Glomerular endothelial cell (primary cell): ENCODE results near the gene RPL10. TPM values are rescaled to one million over a fixed set of nuclear protein-coding genes. Genes with fewer than 3 reads are reported as not detected.

Source experiments
- DNase-seq: peaks from one replicate; pipeline ENCODE4 v3.0.0-alpha.2; 2011; ENCODE audit warnings: low read depth, low spot score; ENCODE audit errors: extremely low read depth
- total RNA-seq: library from RNA; depleted of rRNA; stranded (reverse); fragments of >200 nt; gene quantifications from 2 replicates; pipeline ENCODE4 v1.2.3, GENCODE V29; 2015

The RPL10 gene
- total RNA-seq, 1 donor from 2014 or later: 5,051 TPM

- DNase-seq: no peak
Measured at GRCh38 chrX:154360155-154360713, 37.9 kb upstream of the RPL10 start.

- no peak for DNase-seq
Measured at GRCh38 chrX:154362085-154362742, 36.0 kb upstream of the RPL10 start.

- DNase-seq: no peak
Measured at GRCh38 chrX:154363706-154364439, 34.3 kb upstream of the RPL10 start.

GRCh38 chrX:154365052-154365600, 33.1 kb upstream of the RPL10 start:
- DNase-seq: no peak

- no peak for DNase-seq
Measured at GRCh38 chrX:154365997-154366665, 32.0 kb upstream of the RPL10 start.

GRCh38 chrX:154366666-154367055, 31.5 kb upstream of the RPL10 start:
- DNase-seq: no peak

- DNase-seq: no peak
Measured at GRCh38 chrX:154367474-154368308, 30.5 kb upstream of the RPL10 start.

GRCh38 chrX:154368630-154369448, 29.3 kb upstream of the RPL10 start:
- no peak for DNase-seq

- DNase-seq: no peak
Measured at GRCh38 chrX:154369449-154370299, 28.5 kb upstream of the RPL10 start.

- no peak for DNase-seq
Measured at GRCh38 chrX:154370300-154371016, 27.7 kb upstream of the RPL10 start.

- no peak for DNase-seq
Measured at GRCh38 chrX:154371017-154371788, 27.0 kb upstream of the RPL10 start.

- DNase-seq: no peak
Measured at GRCh38 chrX:154371789-154372300, 26.3 kb upstream of the RPL10 start.

- no peak for DNase-seq
Measured at GRCh38 chrX:154372612-154373022, 25.6 kb upstream of the RPL10 start.

GRCh38 chrX:154373340-154374306, 24.6 kb upstream of the RPL10 start:
- no peak for DNase-seq

GRCh38 chrX:154374313-154375155, 23.6 kb upstream of the RPL10 start, which contains the start of gene FLNA:
FLNA (minus strand) TSS chrX:154374634; CDS start chrX:154371245, 3,389 bp downstream.
- DNase-seq: no peak
